ENCODE measurements around the gene PTPRU. TPM values are rescaled to one million over a fixed set of nuclear protein-coding genes. Genes with fewer than 3 reads are reported as not detected.

PTPRU gene
- total and polyA plus RNA-seq, 2 of the 8 experiments (the other 6 are each of a cell fraction or from before 2014, with no cell fraction given): 33.8 to 41.8 TPM

GRCh38 chr1:29271724-29272123, 35.4 kb downstream of the PTPRU start:
- Histone ChIP-seq H2BK5ac (ENCODE audit: low read depth, low read length) (peak overlapping the region; percentile 54; the same call in 1 of the 2 replicates), H2BK120ac (replicated peaks; ENCODE audit: low read depth, low read length) (no peak overlapping the region), H3K79me1 (ENCODE audit: low read depth, low read length) (no peaks in the 10 kb centered on the region), H3K4me1 (replicated peaks in 1 of 4; ENCODE audit: control insufficient read depth in 3 of 4, insufficient read depth in 4 of 4, low read length in 3 of 4) (peaks cover 6 to 15% (median 11%) of the 10 kb centered on the region in 4 experiments), H2BK15ac (ENCODE audit: low read length) (no peak overlapping the region), H3K9me3 (ENCODE audit: insufficient read depth in 2 of 2, low read depth in 1 of 2, low read length in 1 of 2) (no peaks in the 10 kb centered on the region), H2BK20ac (ENCODE audit: low read length) (no peak overlapping the region), H4K91ac (replicated peaks; ENCODE audit: insufficient read length, low read length) (no peak overlapping the region), H3K36me3 (ENCODE audit: control insufficient read depth in 2 of 4, insufficient read depth in 4 of 4, low read length in 3 of 4) (0 out of 8 replicates have a peak, but pooled peaks cover 0 to 3% (median 0%) of the 10 kb centered on the region in 4 experiments), H2BK12ac (ENCODE audit: low read depth, low read length) (peak overlapping the region; percentile 72), H3K56ac (replicated peaks; ENCODE audit: insufficient read length, low read depth, low read length) (no peak overlapping the region), H3K14ac (ENCODE audit: insufficient read length) (no peak overlapping the region), H2AK5ac (ENCODE audit: low read depth, low read length) (no peak overlapping the region), H3K23me2 (ENCODE audit: low read depth, low read length) (no peaks in the 10 kb centered on the region), H3K27me3 (replicated peaks in 1 of 4; ENCODE audit: control insufficient read depth in 3 of 4, extremely low read depth in 1 of 4, insufficient read depth in 3 of 4, low read length in 3 of 4) (no peaks in the 10 kb centered on the region), H4K8ac (ENCODE audit: extremely low read depth, insufficient read depth, low read length) (no peak overlapping the region; the same call in none of the 2 replicates), H3K9ac (replicated peaks in 1 of 4; ENCODE audit: extremely low read depth in 1 of 4, low read depth in 3 of 4, low read length in 3 of 4) (no peak overlapping the region), H3K4me2 (ENCODE audit: insufficient read depth in 1 of 2, low read depth in 2 of 2, low read length in 2 of 2) (peak overlapping the region; percentile 49 to 73), H4K20me1 (replicated peaks in 1 of 2; ENCODE audit: control insufficient read depth in 1 of 2, insufficient read depth in 2 of 2, low read length in 2 of 2) (no peaks in the 10 kb centered on the region), H3K18ac (ENCODE audit: extremely low read depth, low read length) (peak overlapping the region; percentile 88; the same call in 1 of the 2 replicates), H2AFZ (ENCODE audit: low read length) (no peak overlapping the region), H3K27ac (ENCODE audit: low read depth, low read length) (0 out of 2 replicates have a peak overlapping the region, but pooled peaks have one; percentile 4), H3K4me3 (ENCODE audit: extremely low read depth in 1 of 4, insufficient read depth in 2 of 4, low read depth in 3 of 4, low read length in 4 of 4) (peak overlapping the region in 2 of 4 experiments; percentile 3 to 11; a peak in 2 of 8 replicates), H4K5ac (ENCODE audit: insufficient read length, low read depth, low read length) (peak overlapping the region; percentile 45), H3K79me2 (ENCODE audit: control insufficient read depth in 1 of 2, insufficient read depth in 2 of 2, low read length in 2 of 2) (no peaks in the 10 kb centered on the region), H3K23ac (ENCODE audit: insufficient read length) (no peak overlapping the region), H3K4ac (replicated peaks; ENCODE audit: insufficient read length, low read depth, low read length) (peak overlapping the region; percentile 55)
- peak; percentile 91 for FAIRE-seq
- CTCF ChIA-PET (ENCODE audit: partially characterized antibody): interaction anchor here (0.9 to 3.5 kb wide), 10 partner anchors 13 to 60 kb away, joined by 3 to 11 read pairs (median 6); no protein-coding TSS in a partner anchor
- POLR2A ChIA-PET (ENCODE audit: partially characterized antibody): interaction anchor here (1.0 to 1.6 kb wide), 4 partner anchors 11 to 41 kb away, joined by 4 to 6 read pairs (median 4); partner anchors contain the start of gene MECR
- peak; percentile 73 for DNase-seq (ENCODE audit: low read depth in 1 of 2, low spot score in 2 of 2)
- 32% methylated on average over 7 of the region's 7 CpGs; no CpG with 5 or more reads in 1 of the 2 experiments for WGBS, 2 experiments (ENCODE audit: extremely low coverage in 1 of 2, insufficient coverage in 1 of 2, insufficient read length in 1 of 2, insufficient replicate concordance in 2 of 2, low coverage in 1 of 2, low lambda C conversion rate in 2 of 2, missing lambda C conversion rate in 1 of 2)
- TF ChIP-seq TAF1 (IDR thresholded peaks at IDR 0.05; ENCODE audit: low read depth, low read length) (0 out of 2 replicates have a peak, but pooled peaks have one; percentile 23), KDM1A (IDR thresholded peaks at IDR 0.05; ENCODE audit: borderline replicate concordance, low read length) (0 out of 2 replicates have a peak, but pooled peaks have one; percentile 61), TEAD4 (IDR thresholded peaks at IDR 0.05; ENCODE audit: low read depth, low read length) (peak; percentile 100), HDAC2 (IDR thresholded peaks at IDR 0.05; ENCODE audit: borderline replicate concordance in 1 of 2, low read depth in 2 of 2, low read length in 2 of 2) (peak in 1 of 2 experiments; percentile 61; a peak in 1 of 4 replicates), YY1 (IDR thresholded peaks at IDR 0.05; ENCODE audit: low read depth, low read length) (0 out of 2 replicates have a peak, but pooled peaks have one; percentile 45), CTBP2 (IDR thresholded peaks at IDR 0.05; ENCODE audit: borderline replicate concordance, insufficient read depth, insufficient read length, low read length) (peak; percentile 72), EP300 (IDR thresholded peaks at IDR 0.05; ENCODE audit: borderline replicate concordance in 1 of 2, low read depth in 2 of 2, low read length in 2 of 2) (0 out of 3 replicates have a peak, but pooled peaks of 1 of the 2 experiments have one; percentile 12), RAD21 (IDR thresholded peaks at IDR 0.05 in 1 of 2, conservative IDR thresholded peaks at IDR 0.05 in 1 of 2; ENCODE audit: low read depth in 2 of 2, low read length in 2 of 2) (peak in 1 of 2 experiments; percentile 22; a peak in 2 of 4 replicates), EGR1 (IDR thresholded peaks at IDR 0.05; ENCODE audit: borderline replicate concordance, low read depth, low read length) (no peak), SIX5 (IDR thresholded peaks at IDR 0.05; ENCODE audit: low read depth, low read length) (no peak), SP1 (IDR thresholded peaks at IDR 0.05; ENCODE audit: low read depth, low read length) (peak; percentile 69; the same call in 1 of the 2 replicates)

Data from H1 (cell line).